NCI-H774 (cell line): ENCODE results near the gene SMPD3.

Source experiments
- DNase-seq: peaks from one replicate; lab custom pipeline; 2025; lab: John Stamatoyannopoulos, UW

The SMPD3 gene

DNA sequence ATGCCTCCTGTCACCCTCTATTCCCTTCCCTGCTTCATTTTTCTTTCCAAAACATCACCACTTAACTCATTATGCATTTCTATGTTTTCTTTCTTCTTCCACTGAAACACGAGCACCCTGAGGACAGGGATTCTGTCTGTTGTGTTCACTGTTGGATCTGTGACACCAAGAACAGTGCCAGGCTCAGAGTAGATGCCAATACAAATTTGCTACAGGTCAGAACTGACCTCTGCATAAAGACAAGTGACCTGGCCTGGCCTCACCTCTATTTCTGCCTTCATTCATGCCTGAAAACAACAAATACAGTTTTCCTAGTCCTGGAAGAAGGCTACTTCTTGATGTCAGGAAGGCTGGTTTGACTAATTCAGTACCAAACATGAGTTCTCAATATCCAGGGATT lies 45.1 kb downstream of the SMPD3 start:
- DNase-seq, result no peak

DNA sequence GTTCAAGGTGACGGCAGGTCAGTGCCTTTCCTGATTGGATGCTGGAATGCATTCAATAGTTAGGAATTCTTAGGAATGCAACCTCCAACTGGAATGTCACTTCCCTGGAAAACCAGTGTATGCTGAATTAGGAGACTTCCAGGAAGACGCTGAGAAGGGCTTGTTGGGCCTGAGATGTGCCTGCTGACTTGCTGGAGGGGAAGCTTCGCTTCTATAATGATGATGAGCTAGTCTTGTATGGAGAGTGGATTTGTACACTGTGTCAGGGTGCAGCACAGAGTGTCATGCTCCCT lies 45.6 kb downstream of the SMPD3 start:
- DNase-seq, result no peak

DNA sequence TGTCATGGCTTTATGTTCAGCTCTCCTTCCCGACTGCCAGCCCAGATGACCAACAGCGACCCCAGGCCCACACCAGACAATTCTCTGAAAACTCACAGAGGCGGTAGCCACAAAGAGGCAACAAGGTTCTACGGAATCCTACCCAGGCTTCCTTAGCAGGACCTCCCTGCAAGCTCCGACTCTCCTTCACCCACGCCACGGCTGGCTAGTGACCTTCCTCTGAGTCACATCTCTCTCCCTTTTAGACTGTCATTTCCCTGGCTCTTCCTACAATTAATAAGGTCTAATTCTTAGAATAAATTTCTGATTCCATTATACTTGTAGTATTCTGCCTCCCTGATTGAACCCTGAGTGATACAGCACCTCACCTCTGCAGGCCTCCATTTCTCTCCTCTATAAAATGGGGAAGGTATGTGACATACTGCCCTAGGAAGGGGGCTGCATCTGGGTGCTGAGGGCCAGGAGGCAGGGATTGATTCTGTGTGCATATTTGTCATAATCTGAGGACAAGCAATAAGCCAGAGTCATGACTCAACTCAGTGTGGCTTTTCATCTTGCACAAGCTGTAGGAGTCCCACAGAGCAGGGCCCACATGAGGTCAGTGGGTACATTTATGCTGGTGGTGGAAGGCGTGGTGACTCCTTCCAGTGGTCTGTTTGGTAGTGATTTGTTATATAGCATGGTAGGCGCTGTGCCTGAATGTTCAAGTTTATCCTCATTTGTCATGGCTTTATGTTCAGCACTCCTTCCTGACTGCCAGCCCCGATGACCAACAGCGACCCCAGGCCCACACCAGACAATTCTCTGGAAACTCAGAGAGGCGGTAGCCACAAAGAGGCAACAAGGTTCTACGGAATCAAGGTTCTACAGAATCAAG lies 46.2 kb downstream of the SMPD3 start:
- no peak for DNase-seq

DNA sequence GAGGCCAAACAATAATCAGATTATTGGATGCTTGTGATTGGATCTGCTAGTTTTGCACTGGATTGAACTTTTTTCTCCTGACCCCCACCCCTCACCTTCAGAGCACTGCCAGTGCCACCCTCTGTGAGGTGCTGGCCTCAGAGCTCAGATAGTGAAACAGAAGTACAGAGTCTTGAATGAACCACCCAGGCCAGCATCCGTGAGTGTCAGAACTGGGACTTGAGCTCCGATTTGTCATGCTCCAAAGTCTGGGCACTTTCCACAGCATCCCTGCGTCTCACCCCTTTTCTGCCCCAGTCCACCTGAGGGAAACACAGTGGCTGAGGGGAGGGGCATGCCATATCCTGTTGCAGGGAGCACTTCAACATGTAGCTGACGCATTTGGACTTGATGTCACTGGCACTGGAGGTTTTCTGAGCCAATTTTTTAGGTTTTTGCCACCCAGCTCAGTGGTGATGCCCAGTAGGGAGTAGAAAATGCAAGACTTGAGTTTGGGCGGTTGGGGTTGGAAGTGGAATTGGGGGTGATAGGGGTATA lies 47.3 kb downstream of the SMPD3 start:
- DNase-seq, result no peak

DNA sequence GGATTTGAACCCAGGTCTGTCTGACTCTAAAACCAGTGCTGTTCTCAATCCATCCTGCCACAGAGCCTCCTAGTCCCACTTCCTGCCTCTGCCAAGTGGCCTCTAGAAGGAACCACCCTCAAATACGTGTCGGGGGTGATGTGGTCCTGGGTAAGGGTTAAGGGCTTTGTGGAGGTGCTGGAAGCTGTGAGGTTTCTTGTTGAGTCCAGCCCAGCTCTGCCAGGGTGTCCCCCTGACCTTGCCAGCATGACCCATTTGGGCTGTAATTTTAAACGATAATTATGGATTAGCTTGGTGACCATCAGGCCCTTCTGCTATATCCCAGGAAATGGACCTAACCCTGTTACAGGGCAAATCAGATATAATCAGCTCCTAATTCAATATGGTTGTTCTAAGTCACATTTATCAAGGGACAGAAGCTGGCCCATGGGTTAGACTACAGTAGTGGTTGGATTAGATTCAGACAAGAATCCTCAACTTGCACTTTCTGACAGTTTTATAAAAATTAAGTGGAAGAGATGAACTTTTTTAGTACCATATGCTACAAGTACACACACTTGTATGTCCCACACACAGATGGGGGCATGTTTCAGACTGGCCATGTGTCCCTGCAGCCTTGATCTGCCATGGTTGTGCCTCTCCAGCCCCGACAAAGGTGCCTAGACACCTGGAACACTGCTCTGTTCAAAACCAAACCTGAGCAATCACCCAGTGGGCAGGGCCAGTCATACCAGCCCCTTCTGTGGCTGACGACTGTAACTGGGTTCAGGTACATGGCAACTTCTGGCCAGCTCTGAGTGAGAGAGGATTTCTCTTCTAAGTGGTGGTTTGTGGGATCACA lies 48.0 kb downstream of the SMPD3 start:
- no peak for DNase-seq

DNA sequence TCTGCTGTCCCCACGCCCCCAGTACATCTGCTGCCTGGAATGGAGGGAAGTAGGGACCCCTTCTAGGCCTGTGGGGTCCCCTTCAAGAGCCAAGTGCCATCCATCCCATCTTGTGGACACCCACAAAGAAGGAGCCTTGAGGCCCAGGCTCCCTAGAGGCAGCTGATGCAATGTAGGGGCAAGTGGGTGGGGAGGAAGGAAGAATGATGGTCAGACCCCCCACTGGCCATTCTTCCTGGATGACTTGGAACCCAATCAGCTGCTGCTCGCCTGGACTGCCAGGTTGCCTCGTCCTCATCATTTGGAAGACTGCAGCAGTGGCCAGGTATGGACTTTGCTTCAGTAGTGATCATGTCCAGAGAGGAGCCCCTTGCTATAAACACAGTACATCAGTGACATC lies 48.9 kb downstream of the SMPD3 start:
- DNase-seq, result no peak

DNA sequence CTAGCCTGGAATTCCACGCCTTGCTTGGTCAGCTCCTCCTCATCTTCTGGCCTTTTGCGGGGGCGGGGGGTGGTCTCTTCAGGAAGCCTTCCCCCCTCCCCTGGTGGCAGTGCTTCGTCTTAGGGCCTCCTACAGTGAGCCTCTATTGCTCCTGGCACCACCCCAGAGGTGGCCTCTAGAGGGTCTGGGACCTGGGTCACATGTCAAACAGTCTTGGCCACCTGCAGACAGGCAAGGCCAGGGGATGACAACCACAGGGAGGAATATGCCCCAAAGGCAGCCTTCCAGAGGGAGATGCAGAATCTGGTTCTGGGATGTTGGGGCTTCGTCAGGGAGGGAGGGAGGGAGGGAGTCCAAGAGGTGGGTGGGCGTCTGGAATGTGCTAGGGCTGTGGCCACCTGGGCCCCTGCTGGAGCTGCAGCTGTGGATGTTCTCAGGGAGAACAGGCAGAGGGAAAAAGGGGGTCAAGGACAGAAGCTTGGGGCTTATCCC lies 50.6 kb downstream of the SMPD3 start:
- DNase-seq, result no peak

DNA sequence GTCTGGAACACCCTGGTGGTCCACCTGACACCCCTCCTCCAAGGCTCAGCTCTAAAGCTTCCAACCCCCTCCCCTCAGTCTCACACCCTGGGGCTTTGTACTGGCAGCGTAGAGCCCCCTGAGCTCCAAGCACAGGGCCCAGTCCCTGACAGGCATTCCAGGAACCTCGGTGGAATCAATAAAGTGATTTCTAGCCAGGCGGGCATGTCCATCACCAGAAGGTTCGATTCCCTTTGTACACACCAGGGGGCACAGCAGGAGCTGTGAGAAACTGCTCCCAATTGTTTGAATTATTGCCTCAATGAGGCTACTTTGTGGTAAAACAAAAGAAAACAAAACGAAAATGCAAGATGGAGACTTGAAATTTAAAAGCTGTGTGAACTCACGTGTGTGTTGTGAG lies 51.8 kb downstream of the SMPD3 start:
- DNase-seq, result peak; percentile 24

DNA sequence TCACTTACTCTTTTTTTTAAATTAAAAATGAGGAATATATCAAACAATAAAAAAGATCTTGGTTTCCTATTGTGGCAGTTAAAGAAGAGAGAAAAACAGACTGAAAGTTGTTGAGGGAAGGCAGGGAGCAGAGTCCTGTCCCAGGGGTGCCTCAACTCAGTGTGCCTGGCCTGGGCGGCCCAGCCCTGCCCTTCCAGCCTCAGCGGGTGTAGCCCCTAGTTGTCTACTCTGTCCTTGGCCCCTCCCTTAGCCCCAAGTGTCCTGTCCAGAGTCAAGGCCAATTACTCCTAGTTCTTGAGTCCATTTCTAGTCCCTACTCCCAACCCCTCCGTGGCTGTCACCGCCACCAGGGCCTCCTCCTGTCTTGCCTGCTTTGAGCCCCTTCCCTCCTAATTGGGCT lies 52.5 kb downstream of the SMPD3 start:
- no peak for DNase-seq

DNA sequence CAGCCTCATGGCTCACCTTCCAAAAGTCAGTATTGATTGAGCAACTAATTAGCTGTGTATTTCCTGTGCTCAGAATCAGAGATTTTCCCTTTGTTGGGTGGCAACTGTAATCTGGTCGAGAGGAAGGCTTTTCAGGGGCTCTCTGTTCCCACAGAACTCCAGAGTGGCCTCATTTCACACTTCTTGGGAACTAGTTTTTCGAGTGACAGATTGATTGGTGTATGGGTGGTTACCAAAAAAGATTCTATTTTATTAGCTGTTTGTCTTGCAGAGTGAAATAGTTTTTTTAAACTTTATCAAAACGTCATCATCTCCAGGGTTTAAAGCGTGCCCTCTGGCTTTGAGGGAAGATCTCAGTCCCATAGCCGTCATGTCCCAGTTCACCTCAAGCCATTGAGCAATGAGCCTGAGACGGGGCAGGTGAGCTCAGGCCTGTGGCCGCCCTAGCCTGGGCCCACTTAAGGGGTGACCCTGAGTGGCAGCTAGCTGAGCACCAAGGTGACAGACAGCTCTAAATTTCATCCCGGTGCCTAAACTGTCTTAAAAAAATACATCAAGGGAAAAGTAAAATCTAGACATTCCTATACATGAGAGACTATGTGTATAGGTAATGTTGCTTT lies 53.0 kb downstream of the SMPD3 start:
- DNase-seq, result no peak

DNA sequence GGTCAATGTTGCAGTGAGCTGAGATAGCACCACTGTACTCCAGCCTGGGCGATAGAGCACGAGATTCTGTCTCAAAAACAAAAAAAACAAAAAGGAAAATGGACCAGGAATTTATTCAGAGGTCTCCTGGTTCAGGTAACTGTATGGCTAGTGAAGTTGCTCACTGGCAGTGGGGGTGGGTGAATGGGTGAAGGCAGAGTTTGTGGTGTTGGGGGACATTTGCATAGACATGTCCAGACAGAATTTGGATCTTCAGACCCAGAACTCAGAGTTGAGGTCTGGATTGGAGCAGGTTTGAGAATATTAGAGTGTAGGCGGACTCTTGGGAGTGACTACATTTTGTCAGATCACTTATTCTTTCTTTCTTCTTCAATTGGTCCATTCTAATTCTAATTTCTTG lies 55.0 kb downstream of the SMPD3 start:
- no peak for DNase-seq

DNA sequence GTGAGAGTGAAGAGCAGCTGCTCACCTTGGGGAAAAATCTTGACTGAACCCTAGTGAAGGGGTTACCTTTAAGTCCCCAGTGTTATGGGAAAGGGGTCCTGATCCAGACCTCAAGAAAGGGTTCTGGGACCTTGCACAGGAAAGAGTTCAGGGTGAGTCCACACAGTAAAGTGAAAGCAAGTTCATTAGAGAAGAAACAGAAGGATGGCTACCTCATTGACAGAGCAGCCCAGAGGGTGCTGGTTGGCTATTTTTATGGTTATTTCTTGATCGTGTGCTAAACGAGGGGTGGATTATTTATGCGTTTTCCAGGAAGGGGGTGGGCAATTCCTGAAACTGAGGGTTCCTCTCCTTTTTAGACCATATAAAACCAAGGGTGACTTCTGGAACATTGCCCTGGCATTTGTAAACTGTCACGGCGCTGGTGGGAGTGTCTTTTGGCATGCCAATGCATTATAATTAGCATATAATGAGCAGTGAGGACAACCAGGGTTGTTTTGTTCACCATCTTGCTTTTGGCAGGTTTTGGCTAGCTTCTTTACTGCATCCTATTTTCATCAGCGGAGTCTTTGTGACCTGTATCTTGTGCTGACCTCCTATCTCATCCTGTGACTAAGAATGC lies 58.4 kb downstream of the SMPD3 start:
- no peak for DNase-seq

DNA sequence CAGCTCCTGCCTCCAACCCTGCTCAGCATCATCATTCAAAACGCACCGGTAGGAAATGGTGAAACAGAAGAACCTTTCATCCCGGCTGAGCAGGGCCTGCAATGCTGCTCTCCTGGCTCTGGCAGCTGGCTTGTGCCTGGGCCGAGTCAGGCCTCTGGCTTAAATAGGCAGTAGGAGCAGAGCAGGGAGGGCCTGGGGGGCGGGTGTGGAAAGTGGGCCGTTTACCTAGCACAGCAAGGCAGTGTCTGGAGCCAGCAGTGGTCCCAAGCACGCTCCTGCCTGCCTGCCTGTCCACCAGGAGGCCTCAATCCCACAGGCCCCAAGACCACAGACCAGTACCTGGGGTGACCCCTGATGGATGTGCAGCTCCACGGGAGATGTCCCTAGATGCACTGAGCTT lies 59.3 kb downstream of the SMPD3 start:
- no peak for DNase-seq

DNA sequence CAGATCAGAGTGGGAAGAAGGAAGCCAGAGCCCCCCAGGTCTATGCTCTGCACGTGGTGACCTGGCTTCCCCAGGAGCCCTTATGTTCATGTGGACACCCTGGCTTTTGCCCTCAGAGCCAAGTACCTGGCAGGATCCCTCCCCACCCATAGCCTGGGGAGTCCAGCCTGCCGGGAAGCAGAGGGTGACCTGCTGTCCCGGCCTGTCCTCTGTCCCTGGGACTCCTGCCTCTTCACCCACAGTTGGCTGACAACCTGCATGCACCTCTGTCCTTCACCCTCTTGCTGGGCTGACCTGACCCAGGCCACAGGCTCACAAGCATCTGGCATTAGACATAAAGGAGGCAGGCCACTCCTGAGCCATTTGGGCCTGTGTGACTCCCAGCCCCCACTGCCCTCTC lies 60.2 kb downstream of the SMPD3 start:
- DNase-seq, result no peak

DNA sequence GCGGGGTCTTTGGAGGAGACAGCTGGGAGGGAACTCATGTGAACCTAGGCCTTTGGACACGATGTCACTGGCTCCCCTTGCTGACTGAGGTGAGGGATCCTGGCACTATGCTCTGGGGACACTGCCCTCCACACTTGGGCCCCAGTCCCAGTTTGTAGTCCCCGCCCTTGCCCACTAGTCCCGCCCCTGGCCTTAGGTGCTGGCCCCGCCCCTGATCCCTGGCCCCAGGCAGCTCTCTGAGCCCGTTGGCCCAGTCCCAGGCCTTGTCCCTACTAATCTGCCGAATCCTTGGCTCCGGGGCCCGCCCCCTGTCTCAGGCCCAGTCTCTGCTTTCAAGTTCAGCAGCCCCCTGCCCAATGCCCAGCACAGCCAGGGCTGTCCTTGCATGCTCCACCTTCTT lies 61.0 kb downstream of the SMPD3 start:
- no peak for DNase-seq

DNA sequence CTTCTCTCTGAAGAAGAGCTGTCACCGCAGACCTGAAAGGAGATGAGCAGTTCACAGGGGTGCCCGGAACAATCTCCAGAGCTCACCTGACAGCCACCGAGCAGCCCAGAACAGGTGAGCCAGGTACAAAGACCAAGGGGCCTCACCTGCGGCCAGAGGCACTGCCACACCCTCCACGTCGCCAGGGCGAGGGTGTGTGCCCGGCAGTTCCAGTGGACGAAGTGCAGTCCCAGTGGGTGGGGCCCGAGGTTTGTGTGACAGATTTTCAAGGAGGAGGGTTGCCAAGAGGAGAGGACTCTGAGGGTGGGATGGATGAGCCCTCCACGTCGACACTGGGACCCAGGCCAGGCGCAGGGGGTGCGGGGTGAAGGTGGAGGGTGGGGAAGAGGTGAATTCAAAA lies 61.7 kb downstream of the SMPD3 start:
- DNase-seq, result no peak

DNA sequence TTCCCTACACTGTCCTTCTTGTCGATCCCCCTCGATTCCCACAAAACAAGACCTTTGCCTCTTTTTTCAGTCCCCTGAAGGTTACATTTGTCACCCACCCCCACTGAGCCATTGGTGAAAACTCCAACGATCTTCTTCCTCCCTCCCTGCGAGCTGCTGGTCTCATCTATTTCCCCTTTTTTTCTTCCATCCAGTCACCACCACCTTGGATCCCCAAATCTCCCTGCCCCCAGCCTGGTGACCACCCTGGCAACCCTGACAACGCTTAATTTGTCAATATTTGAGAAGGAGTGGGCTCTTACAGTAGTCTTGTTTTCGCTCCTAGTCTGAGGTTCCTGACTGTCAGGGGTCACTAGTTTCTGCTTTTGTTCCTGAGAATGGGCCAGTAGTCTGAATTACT lies 62.9 kb downstream of the SMPD3 start:
- DNase-seq, result no peak

DNA sequence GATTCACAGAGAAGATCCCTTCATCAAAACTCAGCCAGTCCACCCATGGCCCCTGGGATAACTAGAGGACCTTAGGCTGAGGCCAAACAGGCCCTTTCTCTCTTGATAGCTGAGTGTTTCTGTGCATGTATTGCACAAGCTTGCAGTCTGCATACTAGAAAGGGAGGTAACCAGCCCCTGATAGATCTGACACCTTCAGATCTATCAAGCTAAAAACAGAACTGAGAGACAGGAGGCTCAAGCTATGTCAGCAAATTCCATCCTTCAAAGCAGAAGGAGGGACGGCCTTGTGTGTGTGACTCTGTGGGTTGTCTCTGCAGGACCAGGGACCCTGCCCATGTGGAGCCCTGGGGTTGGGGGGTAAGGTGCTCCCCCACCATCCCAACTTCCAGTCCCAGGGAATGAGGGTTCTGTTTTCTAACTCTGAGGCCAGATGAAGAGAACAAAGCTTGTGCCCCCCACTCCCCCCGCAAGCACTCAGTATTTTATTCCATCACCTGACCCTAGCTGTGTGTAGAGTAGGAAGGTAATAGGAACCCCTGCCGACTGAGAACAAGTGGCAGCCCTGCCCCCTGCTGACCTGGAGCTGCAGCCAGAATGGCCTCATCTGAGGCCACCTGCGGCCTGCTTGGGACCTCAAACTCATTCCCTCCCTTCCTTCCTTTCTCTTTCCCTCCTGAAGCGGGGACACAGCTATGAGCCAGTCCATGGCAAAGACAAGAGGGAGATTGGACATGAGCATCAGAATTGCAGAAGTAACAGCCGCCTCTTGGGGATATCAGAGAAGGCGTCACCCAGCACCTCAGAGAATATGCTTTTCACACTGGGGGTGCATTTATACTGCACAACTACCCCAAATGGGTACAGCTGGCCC lies 63.8 kb downstream of the SMPD3 start:
- no peak for DNase-seq

DNA sequence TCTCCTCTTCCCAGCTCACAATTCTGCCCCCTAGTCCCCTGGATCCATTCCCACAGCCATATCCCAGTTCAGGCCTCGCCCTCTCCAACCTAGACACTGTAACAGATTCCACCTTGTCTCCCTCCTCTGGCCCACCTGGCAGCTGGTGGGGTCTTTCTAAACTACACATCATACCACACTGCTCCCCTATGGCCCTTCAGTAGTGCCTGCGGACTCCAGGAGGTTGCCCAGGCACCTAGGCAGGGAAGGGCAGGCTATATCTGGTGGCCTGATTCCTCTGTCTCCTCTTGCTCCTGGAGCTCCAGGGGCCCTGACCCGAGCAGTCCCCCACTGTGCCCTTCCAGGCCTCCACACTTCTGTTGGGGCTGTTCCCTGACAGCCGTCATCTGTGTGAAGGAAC lies 64.5 kb downstream of the SMPD3 start:
- DNase-seq, result no peak

DNA sequence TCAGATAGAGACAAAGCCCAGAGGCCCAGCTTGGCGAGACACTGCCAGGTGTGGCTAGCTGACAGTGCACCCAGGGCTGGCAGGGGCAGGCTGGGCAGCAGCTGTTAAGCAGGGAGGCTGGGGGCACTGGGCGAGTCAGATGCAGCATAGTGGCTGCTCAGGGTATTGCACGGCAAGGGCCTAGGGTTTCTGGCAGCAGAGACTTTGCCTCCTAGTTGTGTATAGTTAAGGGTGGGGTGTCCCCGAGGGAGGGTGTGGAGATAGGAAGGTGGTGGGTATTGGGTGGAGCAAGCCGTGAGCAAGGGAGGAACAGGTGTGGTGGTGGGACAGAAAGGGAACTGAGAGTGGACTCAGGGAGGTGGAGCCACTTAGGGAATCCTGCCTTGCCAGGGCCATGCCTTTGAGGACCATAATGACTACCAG lies 66.0 kb downstream of the SMPD3 start:
- no peak for DNase-seq

DNA sequence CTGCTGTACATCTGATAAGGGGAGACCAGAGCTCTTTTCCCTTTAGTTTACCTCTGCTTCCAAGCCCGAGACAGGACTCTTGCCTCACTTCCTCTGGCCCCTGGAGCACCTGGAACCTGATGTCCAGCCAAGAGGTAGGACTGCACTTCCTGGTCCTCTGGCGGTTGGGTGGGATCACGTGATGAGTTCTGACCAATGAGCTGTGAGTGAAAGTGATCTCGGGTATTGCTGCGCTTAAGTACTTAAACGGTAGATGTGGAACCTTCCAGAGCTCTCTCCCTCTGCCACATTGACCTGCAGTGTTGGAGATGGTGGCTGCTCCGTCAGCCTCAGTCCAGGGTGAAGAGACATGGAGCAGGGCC lies 67.0 kb downstream of the SMPD3 start:
- DNase-seq, result no peak
